ENCODE measurements around the gene VTI1A.

VTI1A gene

DNA sequence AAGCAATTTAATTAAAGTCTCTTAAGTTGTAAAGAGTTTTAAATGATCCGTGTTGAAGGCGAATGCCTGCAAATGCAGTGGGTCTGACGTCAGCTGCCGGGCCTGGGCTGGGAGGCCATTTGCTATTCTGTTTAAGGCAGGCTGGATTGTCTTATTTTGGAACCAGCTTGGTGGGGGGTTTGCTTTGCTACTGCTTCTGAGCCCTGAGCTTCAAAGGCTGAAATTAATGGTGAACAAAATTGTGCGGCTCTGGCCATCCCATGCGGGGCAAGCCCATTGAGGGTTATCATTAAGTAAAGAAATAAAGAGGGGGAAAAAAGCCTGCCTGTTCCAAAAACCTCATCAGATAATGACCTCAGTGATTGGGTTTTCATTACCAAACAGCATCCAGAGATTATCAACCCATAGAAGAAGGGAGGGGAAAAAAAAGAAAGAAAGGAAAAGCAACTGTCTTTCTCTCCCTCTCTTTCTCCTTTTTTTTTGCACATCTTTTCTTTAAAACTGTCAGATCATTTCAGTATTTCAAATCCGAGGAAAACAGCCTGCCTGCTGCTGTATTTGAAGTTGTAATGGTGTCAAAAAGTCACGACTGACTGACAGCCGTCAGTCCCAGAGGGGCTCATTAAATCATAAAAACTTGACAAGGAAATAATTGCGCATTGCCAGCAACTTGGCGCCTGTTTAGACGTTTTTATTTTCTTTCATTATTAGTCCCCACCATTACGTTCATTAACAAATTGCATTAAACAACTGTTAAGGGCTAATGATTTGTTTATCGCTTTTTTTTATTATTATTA lies 371.2 kb downstream of the VTI1A start:
- TF ChIP-seq, protein P1, sequence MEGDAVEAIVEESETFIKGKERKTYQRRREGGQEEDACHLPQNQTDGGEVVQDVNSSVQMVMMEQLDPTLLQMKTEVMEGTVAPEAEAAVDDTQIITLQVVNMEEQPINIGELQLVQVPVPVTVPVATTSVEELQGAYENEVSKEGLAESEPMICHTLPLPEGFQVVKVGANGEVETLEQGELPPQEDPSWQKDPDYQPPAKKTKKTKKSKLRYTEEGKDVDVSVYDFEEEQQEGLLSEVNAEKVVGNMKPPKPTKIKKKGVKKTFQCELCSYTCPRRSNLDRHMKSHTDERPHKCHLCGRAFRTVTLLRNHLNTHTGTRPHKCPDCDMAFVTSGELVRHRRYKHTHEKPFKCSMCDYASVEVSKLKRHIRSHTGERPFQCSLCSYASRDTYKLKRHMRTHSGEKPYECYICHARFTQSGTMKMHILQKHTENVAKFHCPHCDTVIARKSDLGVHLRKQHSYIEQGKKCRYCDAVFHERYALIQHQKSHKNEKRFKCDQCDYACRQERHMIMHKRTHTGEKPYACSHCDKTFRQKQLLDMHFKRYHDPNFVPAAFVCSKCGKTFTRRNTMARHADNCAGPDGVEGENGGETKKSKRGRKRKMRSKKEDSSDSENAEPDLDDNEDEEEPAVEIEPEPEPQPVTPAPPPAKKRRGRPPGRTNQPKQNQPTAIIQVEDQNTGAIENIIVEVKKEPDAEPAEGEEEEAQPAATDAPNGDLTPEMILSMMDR (IDR thresholded peaks at IDR 0.05), result no peak

DNA sequence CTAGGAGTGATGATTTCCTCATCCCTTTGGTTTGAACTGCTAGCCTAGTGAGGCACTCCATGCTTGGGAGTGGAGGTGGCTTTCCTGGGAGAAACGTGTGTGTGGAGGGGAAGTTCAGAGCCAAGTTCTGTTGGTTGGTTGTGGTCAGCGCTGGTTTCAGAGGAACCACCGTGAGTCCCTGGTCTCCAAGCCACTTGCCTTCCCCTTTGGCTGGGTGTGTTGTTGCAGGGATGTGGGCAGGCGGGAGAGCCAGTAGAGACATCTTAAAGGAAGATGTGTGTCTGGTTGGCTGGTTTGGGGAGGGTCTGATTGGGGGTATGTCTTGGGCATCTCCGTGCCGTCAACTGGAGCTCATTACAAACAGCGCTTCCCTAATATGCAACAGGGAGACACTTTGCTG lies 372.2 kb downstream of the VTI1A start:
- TF ChIP-seq, protein P1 (IDR thresholded peaks at IDR 0.05), result no peak

DNA sequence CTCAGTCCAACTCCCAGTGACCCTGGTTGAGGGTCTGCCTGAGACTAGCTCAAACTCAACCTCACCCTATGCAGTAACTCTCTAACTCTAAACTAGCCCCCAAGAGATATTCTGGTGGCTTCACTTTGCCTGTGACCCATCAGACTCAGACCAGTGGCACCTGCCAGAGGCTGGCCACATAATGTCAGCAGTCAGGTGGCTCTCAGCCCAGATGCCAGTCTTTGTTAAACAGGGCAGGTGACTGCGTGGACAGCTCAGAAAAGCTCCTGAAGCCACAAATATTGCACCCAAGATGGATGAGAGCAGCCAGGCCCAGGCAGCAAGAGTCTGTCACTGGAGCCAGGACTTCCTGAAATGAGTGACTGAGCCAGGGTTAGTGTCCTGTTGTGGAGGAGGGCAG lies 373.3 kb downstream of the VTI1A start:
- TF ChIP-seq, protein P1 (IDR thresholded peaks at IDR 0.05), result no peak

DNA sequence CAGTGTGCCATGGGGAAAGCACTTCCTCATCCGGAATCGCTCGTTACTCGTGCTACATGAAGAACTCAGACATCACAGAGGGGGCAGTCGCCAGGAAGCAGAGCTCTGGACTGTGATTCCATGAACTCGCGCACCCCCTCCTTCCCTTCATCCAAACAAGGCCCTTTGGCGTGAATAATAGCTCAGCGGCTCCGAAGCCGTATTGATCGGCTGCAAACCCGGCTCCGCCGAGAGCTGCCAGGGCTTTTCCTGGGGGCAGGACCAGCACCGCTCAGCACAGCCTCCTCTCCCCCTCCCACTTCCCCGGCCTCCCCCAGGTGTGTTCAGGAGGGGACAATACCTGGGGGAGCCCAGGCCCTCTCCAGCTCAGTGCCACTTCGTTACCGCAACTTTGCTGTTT lies 374.0 kb downstream of the VTI1A start:
- TF ChIP-seq, protein P1 (IDR thresholded peaks at IDR 0.05), result no peak

DNA sequence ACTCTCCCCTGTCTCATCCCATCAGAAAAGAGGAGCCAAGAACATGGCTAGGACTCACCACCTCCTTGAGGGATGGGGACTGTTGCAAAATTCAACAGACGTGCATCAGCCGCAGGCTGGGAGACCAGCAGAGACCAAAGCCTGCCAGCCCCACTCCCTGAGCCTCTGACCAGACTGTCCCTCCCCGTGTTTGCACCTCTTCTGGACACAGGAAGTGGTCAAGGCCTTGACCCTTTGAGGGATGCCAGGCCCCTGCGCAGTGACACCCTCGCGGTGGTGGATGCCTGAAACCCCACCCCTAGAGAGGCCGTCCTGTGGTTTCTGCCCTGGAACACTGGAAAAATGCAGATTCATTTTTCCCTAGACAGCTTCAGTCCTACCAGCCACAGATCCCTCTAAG lies 374.6 kb downstream of the VTI1A start:
- TF ChIP-seq, protein P1 (IDR thresholded peaks at IDR 0.05), result no peak

DNA sequence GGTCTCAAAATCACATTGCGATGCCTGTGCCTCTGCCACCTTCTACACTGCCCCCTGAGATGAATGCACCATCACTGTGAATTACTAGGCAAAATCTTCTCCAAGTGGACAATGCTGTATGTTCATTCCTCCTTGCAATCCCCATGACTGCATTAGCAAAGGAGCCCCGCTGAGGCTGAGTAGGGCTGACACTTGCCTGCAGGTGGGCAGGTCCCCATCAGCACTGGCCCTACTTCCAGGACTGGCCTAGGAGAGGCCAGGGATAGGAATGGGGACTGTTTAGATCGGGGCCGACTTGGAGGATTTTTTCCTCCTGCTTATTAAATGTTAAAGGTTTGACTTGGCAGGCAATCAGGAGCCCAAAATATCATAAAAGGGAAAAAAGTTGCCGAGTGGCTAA lies 376.0 kb downstream of the VTI1A start:
- TF ChIP-seq, protein P1 (IDR thresholded peaks at IDR 0.05), result no peak

DNA sequence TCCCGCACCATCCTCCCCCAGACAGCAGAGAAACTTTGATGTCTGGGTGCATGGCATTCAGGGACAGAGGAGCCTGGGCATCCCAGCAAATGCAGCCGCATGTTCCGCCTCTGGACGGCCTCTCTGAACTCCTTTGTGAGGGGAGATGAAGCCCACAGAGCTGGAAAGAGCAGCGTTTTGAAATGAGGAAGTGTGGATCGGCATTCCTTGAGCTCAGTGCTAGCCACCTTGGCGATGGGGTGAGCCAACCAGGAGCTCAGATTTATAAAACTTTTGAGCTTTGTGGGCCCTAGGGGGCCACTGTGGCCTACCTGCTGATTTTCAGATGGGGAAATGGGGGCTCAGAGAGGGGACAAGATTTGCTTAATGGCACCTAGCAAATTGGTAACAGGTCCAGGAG lies 376.6 kb downstream of the VTI1A start:
- TF ChIP-seq, protein P1 (IDR thresholded peaks at IDR 0.05), result no peak
